Breast epithelium (tissue), 3 donors: ENCODE measurements around the gene TMEFF2.

Experiments
- POLR2AphosphoS5 ChIP-seq, 3 donors: sonication (generic); formaldehyde crosslinking; IDR thresholded peaks; one replicate each; pipeline ENCODE4 v1.6.1; 2017; ENCODE audit warnings: antibody characterized with exemption in 3 of 3
- TF ChIP-seq, protein P1 (sequence below), 3 donors: fragments of 450-650 bp; IDR thresholded peaks; one replicate each; pipeline ENCODE4 v1.5.1; 2016 to 2017; ENCODE audit warnings: antibody characterized with exemption in 3 of 3, mild to moderate bottlenecking in 3 of 3, moderate library complexity in 3 of 3

DNA sequence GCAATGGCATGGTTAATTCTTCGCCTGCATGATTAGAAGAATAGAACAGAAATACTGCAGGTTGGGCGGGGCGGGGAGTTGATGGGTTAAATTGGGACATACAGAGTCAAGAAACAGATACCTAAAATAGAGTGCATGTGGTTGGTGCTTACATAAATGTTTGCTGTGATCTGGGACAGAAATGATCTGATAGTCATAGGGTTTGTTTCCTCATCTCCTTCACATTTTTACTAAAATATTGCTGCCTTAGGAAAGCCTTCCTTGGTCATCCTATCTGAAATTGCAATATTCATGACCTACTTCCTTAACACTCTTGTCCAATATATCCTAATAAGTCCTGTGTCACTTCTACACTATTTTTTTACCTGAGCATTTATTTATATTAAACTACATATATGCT, 163.9 kb downstream of the TMEFF2 start:
- TF ChIP-seq, protein P1, sequence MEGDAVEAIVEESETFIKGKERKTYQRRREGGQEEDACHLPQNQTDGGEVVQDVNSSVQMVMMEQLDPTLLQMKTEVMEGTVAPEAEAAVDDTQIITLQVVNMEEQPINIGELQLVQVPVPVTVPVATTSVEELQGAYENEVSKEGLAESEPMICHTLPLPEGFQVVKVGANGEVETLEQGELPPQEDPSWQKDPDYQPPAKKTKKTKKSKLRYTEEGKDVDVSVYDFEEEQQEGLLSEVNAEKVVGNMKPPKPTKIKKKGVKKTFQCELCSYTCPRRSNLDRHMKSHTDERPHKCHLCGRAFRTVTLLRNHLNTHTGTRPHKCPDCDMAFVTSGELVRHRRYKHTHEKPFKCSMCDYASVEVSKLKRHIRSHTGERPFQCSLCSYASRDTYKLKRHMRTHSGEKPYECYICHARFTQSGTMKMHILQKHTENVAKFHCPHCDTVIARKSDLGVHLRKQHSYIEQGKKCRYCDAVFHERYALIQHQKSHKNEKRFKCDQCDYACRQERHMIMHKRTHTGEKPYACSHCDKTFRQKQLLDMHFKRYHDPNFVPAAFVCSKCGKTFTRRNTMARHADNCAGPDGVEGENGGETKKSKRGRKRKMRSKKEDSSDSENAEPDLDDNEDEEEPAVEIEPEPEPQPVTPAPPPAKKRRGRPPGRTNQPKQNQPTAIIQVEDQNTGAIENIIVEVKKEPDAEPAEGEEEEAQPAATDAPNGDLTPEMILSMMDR (IDR thresholded peaks at IDR 0.05): no peak
- no peak for TF ChIP-seq POLR2AphosphoS5 (IDR thresholded peaks at IDR 0.05)
